AG10803 (cell line): ENCODE results near the gene TFCP2L1.
A peak's percentile ranks its signal among the peaks of the same experiment; 100 is the strongest.

Experiments used
- DNase-seq: peaks from one replicate; pipeline ENCODE4 v3.0.0; 2010; ENCODE audit warnings: low read depth
- H3K4me3 ChIP-seq: 2 replicates; pipeline ENCODE4 v1.5.1; 2011; ENCODE audit warnings: mild to moderate bottlenecking, low read length, control low read depth
- CTCF ChIP-seq: conservative IDR thresholded peaks from 2 replicates; pipeline ENCODE4 v1.5.1; 2011; ENCODE audit warnings: mild to moderate bottlenecking, low read length, control low read depth, inconsistent platforms

The TFCP2L1 gene

GRCh38 chr2:121207494-121207893, 77.5 kb downstream of the TFCP2L1 start:
- TF ChIP-seq CTCF: no peak
- no peak overlapping the region for H3K4me3 ChIP-seq

GRCh38 chr2:121205321-121205942, 79.6 kb downstream of the TFCP2L1 start:
- no peak for TF ChIP-seq CTCF
- DNase-seq: peak; percentile 10
- H3K4me3 ChIP-seq: no peak overlapping the region

More at GRCh38 chr2:121207494-121207893, 77.5 kb downstream of the TFCP2L1 start:
- no peak for DNase-seq

GRCh38 chr2:121203591-121204249, 81.3 kb downstream of the TFCP2L1 start:
- DNase-seq: no peak
- H3K4me3 ChIP-seq: no peak overlapping the region
- TF ChIP-seq CTCF: no peak

GRCh38 chr2:121202541-121203310, 82.3 kb downstream of the TFCP2L1 start:
- DNase-seq: no peak
- TF ChIP-seq CTCF: no peak
- no peak overlapping the region for H3K4me3 ChIP-seq

- DNase-seq: no peak
- no peak for TF ChIP-seq CTCF
Measured at GRCh38 chr2:121201796-121202195, 83.2 kb downstream of the TFCP2L1 start.

GRCh38 chr2:121200419-121201315, 84.3 kb downstream of the TFCP2L1 start:
- DNase-seq: no peak
- no peak for TF ChIP-seq CTCF
- H3K4me3 ChIP-seq: no peak overlapping the region

More at GRCh38 chr2:121201796-121202195, 83.2 kb downstream of the TFCP2L1 start:
- H3K4me3 ChIP-seq: no peak overlapping the region
